Measurements from ENCODE around the gene USP38.

The USP38 gene

DNA sequence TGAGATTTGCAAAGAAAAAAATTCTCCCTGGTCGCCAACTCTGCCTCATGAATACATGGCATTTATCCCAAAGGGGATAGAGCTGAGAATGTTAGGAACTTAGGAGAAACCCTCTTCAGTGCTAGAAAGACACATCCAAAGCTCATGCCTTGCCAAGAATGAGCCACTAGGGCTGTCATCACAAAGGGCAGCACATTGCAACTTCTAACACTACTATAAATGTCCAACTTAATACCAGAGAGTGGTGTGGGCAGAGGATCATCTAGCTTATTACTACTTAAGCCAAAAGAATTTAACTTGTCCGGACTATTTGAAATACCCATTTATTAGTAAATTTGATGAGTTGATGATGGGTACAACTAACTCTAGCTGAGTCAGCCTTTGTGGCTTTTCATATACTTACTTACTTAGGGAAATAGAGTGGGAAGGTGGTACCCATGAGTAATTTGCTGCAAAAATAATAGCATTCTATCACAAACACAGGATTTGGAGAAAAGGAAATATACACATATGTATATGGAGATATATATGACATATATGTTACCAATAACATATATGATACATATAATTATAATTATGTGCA is 85.6 kb downstream of the USP38 start:
- DNase-seq (ENCODE audit: low spot score) = no peak

All from LoVo (cell line).